HTR-8/SVneo (cell line): Measurements from ENCODE around the gene POC1A.
A peak's percentile ranks its signal among the peaks of the same experiment; 100 is the strongest.

Experiments used
- DNase-seq: peaks from one replicate; pipeline ENCODE4 v3.0.0; 2011; ENCODE audit warnings: low spot score, mixed read lengths; ENCODE audit not compliant: insufficient read length
- FAIRE-seq: peaks from 2 replicates; lab custom pipeline; 2011; peaks lifted over from hg19 to GRCh38; lab: Jason Lieb, UNC

Gene POC1A

GRCh38 chr3:52109611-52110301, 44.5 kb downstream of the POC1A start:
- FAIRE-seq (no peak), DNase-seq (no peak)

DNA sequence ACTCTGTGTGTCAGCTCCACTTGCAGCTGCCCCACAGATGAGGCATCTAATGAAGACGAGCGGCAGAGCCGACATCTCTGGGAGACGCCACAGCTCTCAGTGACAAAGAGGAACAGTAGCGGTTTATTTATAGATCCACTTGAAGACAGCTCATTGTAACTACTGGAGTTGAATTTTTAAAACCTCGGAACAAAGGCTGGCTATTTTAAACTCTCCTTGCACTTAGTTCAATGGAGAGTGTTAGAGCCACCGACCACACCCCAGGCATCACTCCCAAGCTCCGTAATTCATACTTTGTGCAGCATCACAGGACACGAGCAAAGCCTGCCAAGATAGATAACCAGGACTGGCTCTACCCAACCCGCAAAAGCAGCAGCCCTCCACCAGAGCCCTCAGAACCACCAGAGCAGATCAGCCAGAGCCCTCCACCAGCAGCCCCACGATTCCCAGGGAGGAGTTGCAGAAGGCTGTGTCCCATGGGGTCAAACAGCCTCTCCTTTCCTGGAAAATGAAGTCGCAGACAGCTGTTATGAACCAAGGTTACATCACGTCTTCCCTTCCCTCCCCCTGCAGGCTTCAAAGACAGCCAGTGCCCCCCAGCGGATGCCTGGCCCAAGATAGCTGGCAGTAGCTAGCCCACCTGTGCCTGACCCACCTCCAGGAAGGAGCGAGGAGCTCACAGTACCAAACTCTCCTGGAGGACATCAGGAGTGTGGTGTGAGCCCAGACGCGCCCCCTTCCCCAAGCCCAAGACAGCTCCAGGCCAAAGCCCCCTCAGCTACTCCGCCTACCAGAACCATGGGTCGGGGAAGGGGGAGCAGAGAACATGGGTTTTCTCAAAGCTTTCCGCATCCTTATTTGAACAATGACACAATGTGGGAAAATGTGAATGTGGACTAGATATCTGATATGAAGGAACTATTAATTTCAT, 45.7 kb downstream of the POC1A start:
- FAIRE-seq (no peak), DNase-seq (no peak)

- DNase-seq, result no peak
- FAIRE-seq, result no peak
Observed at GRCh38 chr3:52106951-52107611, 47.1 kb downstream of the POC1A start.

DNA sequence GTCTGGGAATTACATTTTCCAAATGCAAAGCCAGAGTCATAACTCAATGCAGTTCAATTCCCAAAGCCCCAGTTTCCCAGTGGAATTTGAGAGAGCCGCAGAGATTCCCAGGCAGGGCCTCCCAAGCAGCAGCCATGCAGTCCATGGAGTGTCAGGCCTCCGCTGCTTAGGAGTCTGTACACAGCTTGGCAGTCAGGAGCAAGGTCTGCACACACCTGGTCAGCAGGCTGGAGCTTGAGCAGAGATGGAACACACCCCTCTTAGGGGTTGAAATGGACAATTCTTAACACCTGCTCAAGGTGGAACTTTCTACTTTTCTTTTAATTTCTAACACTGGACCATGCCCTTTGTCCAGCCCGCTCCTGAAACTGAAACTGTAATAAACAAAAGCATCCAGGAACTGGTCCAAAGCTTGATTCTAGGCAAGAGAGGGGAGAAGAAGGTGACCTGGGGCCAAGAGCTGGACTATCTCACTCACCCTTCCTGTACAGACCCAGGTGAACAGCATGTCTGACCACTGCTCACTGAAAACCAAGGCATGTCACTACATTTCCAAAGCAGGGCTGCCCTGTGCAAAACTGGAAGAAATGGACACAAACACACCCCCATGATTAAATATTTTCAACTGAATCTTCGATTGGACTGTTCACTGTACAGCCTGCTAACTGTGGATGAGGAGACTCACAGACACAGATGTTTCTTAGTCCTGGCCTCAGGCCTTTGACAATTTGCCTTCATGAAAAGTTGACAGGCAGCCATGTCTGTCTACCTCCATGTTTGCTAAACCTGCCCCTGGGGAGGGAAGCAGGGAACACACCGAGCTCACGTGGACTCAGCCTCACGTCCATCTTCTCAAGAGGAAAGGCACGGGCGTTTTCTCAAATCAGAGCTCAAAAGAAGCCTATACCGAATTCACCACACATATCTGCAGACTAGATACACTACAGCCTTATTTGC, 49.3 kb downstream of the POC1A start:
- FAIRE-seq, result no peak

GRCh38 chr3:52102934-52103333, 51.3 kb downstream of the POC1A start:
- DNase-seq (no peak), FAIRE-seq (no peak)

More for the DNA sequence above, 49.3 kb downstream of the POC1A start:
- no peak for DNase-seq

DNA sequence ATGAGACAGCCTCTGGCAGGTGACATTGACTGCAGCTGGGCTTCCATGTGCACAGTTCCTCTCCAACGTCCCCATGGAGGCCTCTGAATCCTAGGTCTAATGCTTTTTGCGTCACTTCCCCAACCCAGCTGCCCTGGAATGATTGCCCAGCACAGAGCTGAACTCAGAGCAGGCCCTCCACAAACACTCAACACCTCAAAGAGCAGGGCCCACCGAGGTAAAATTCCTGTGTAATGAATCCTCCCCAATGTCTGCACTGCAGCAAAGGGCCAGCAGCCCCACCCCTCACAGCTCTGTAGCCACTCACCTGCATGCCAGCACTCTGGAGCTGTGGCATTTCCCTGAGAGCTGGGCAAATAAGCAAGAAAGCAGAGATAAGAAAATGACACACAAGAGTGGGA, 55.2 kb downstream of the POC1A start:
- no peak for FAIRE-seq
- no peak for DNase-seq

- DNase-seq (no peak), FAIRE-seq (peak; percentile 36)
Observed at GRCh38 chr3:52097851-52098507, 56.2 kb downstream of the POC1A start.

GRCh38 chr3:52095990-52096775, 58.0 kb downstream of the POC1A start:
- FAIRE-seq, result no peak
- DNase-seq, result no peak

GRCh38 chr3:52094571-52095485, 59.4 kb downstream of the POC1A start:
- no peak for FAIRE-seq
- no peak for DNase-seq

DNA sequence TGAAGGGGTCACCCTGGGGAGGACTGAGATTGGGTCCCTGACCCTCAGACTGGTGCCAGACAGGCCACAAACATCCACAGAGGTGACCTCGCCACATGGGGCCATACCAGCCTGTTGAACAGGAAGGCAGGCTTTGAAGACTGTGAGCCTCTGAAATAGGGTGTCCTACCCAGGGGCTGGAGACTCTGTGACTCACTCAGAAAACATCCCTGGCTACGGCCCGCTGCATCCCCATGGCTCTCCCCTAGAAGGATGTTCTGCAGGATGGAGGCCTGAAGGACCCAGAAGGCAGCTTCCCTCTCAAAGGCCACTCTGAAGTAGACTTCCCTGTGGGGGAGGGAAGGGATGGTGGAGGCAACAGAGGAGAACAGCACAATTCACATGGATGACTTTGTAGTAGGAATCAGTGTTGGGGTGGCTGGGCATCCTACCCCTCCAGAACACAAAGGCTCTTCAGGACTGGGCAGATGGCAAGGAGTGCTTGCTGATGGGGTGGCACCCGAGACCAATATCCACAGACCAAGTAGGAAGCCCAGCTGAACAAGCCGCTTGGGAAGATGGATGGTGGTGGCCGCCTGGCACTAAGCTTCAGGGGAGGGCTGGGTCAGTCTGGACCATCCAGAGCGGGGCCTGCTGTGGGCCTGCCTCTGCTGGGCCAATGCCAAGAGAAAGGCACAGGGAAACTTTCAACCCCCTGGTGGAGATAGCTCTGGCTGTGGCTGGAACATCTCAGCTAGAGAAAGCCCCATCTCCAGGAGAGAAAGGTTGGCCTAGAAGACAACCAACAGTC, 60.3 kb downstream of the POC1A start:
- DNase-seq, result peak; percentile 73
- peak; percentile 55 for FAIRE-seq

- FAIRE-seq (peak; percentile 63), DNase-seq (no peak)
Observed at GRCh38 chr3:52092891-52093290, 61.3 kb downstream of the POC1A start.

GRCh38 chr3:52092271-52092660, 62.0 kb downstream of the POC1A start:
- FAIRE-seq (no peak), DNase-seq (no peak)

DNA sequence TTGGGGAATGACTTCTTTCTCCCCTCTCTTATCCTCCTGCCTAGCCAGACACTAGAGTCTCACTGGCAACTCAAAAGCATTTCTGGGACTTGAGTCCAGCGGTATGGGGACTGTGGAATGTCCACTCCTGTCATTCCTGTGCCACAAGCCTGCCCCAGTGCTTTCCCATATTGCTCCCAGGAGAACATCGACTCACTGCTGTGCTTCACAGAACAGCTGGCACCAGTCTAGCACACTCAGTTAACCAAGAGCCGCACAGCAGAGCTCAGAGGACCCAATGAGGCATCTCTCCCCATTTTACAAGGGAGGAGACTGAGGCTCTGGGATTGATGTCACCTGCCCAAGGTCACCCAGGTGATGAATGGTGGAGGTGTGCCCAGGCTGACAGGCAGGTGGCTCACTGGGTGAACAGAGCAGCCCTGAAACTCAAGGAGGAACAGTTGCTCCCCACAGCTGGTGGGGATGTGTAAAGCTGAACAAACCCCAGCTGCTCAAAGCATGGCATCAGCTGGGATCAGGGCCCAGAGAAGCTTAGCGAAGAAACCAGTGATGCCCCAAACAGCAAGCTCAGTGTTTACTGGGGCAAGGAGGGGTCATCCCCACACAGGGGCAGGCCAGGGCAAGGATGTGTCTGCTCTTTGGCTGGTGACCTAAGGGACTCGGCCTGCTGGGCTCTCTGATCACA, 62.5 kb downstream of the POC1A start:
- peak; percentile 52 for FAIRE-seq
- no peak for DNase-seq

DNA sequence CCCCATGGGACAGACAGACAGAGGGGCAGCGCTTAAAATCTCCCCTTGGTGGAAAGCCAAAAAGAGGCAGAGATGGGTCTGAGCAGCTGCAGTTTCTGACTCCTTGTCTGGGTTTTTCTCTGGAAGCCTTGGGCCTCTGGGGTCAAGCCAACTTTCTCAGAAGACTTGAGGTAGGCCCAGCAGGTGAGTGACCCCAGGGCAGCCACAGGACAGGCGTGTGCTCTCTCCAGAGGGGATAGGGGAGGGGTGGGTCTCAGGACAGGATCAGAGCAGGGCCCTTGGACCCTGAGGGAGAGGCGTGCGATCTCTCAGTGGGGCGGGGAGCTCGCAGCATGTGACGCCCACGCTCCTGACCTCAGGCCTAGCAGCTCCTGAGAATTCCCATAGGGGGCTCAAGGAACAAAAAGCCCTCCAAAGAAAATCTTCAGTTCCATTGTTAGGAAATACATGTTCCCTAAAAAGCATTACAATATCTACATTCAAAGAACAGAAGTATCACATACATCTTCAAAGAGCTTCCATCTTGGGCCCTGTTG, 63.2 kb downstream of the POC1A start:
- no peak for FAIRE-seq
- no peak for DNase-seq

DNA sequence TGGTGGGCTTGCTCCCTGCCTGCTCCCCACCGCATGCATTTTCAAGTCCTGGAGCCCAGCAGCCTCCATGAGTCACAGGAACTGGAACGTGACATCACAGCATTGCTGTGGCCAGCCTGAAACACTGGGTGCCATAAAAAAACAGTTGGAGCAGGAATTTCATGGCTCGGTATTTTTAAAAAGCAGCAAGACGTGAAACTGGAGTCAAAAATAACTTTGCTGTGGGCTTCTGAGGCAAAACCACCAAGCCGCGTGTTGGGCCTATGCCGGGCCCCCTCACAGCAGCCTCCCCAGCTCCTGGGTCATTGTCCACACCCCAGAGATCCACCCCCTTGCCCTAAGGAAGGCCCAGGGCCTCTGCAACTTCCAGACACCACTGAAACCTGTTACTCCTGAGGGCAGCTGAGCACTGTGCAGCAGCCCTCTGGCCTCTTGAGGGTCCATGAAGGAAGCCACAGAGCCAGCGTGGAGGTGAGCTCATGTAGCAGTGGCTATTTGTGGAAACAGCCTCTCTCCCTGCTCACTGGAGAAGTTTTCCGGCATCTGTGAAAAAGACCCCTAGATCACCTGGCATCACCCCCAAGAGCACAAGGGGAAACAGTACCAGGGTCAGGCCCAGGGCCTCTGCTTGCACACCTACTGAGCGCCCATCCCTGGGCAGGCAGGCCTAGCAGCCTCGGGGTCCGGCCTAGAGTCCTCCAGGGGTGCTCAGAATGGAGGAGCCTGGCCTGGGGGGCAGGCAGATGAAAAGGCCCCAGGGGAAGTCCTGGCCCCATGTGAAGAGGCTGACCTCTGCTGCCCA, 63.9 kb downstream of the POC1A start:
- FAIRE-seq, result peak; percentile 81
- peak; percentile 78 for DNase-seq
